ENCODE results near the gene THADA. TPM values are rescaled to one million over a fixed set of nuclear protein-coding genes. Genes with fewer than 3 reads are reported as not detected.
A peak's percentile ranks its signal among the peaks of the same experiment; 100 is the strongest.

THADA gene
- total and polyA plus RNA-seq, 3 experiments from 2014 or later: 12.2 to 48.7 (median 45.8) TPM

DNA sequence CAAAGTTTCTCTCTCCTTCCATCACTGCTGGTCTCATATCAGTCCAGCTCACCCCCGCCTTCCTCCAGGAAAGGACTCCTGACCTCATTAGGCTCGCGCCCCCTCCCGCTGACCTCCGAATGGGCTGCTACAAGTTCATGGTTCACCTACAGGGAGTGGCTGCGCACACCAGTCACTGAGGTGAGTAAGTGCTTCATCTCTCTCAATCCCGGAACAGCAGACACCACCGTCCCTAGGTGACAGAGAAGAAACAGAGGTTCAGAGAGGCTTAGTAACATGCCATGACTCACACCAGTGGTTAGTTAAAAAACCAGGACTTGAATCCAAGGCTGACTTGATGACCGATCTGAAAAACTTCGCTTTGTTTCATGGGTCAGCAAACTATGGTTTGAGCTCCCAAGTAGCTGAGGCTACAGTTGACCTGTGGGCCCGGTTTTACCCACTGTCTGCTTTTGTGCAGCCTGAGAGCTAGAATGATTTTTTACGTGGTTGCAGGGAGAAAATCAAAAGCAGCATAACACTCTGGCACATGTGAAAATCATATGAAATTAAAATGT lies 411.4 kb downstream of the THADA start:
- peaks cover 40 to 68% (median 41%) of the 10 kb centered on the region in 3 donors for H3K4me1 Mint-ChIP-seq
- no peaks in the 10 kb centered on the region for H3K27me3 ChIP-seq (ENCODE audit: insufficient read depth, low read length, poor library complexity, severe bottlenecking)
- no peaks in the 10 kb centered on the region for H3K9me3 Mint-ChIP-seq
- POLR2A ChIA-PET: interaction anchor here (1.0 kb wide), 2 partner anchors 10 to 39 kb away, joined by 4 to 5 read pairs; no protein-coding TSS in a partner anchor
- H3K27me3 Mint-ChIP-seq: peaks cover 0 to 2% of the 10 kb centered on the region in 2 donors
- CTCF ChIA-PET: interaction anchor here (0.8 to 26.3 kb wide), 3 partner anchors 10 to 37 kb away, joined by 3 to 580 read pairs (median 4); partner anchors contain the start of gene ZFP36L2
- H3K4me1 ChIP-seq (ENCODE audit: insufficient read depth, low read length): peaks cover 57% of the 10 kb centered on the region
- peaks cover 0 to 4% (median 0%) of the 10 kb centered on the region in 3 donors for H3K36me3 Mint-ChIP-seq
- H3K4me3 ChIP-seq (ENCODE audit: low read length): no peak overlapping the region
- peak overlapping the region; percentile 21 to 97 (median 88) for H3K27ac Mint-ChIP-seq
- no peaks in the 10 kb centered on the region for H3K36me3 ChIP-seq (ENCODE audit: insufficient read depth, low read length)
- peak overlapping the region; percentile 33 for H3K27ac ChIP-seq (ENCODE audit: low read depth, low read length)
- DNase-seq: peak in 1 of 5 donors; percentile 74
- peak overlapping the region in 3 of 7 donors; percentile 11 to 54 (median 19) for H3K4me3 Mint-ChIP-seq
- H3K9me3 ChIP-seq (ENCODE audit: low read length): no peaks in the 10 kb centered on the region

DNA sequence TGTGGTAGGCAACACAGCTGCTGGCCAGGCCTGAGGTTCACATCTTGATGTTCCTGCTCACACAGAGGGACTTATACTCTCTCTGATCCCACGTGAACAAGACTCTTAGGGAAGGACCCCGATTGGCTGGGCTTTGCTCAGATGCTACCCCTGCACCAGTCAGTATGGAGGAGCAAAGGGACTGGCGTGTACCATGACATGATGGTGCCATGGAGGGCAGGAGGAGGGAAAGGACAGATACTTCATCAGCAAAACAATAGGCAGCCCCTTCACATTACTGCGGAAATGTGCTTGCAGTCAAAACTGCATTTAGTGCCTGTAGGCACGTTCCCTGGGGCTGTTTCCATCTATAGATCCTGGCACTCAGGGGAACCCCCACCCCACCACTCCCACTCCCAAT lies 412.1 kb downstream of the THADA start:
- Histone ChIP-seq H3K27ac (ENCODE audit: low read depth, low read length) (no peak overlapping the region), H3K27me3 (ENCODE audit: insufficient read depth, low read length, poor library complexity, severe bottlenecking) (no peaks in the 10 kb centered on the region), H3K36me3 (ENCODE audit: insufficient read depth, low read length) (no peaks in the 10 kb centered on the region), H3K4me1 (ENCODE audit: insufficient read depth, low read length) (peaks cover 60% of the 10 kb centered on the region), H3K4me3 (ENCODE audit: low read length) (no peak overlapping the region), H3K9me3 (ENCODE audit: low read length) (no peaks in the 10 kb centered on the region)
- ChIA-PET CTCF (interaction anchor here (1.8 to 26.3 kb wide), 2 partner anchors 9 to 38 kb away, joined by 4 to 580 read pairs; partner anchors contain the start of gene ZFP36L2), POLR2A (no interaction called here)
- Mint-ChIP-seq H3K27me3 (peaks cover 0 to 2% of the 10 kb centered on the region in 2 donors), H3K36me3 (peaks cover 0 to 4% (median 0%) of the 10 kb centered on the region in 3 donors), H3K4me3 (no peak overlapping the region), H3K4me1 (peaks cover 46 to 70% (median 47%) of the 10 kb centered on the region in 3 donors), H3K9me3 (no peaks in the 10 kb centered on the region), H3K27ac (peak overlapping the region in 7 of 8 donors; percentile 18 to 97 (median 37))
- DNase-seq: no peak

DNA sequence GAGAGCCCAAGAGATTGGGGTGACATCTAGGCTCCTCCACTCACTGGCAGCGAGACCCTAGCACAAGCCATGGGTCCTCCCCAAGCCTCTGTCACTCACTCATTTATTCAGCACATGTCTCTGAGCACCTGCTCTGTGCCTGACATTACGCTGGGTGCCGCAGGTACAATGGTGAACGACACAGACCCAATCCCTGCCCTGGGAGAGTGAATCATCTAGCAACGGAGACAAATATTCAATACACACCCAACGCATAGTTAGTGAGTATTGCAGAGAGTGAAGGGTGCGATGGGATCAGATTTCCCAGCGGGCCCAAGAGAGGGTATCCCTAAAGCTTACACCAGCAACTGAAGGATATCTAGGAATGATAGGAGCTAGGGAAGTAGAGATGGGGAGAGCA lies 414.9 kb downstream of the THADA start:
- peaks cover 0 to 4% (median 0%) of the 10 kb centered on the region in 3 donors for H3K36me3 Mint-ChIP-seq
- no peaks in the 10 kb centered on the region for H3K9me3 ChIP-seq (ENCODE audit: low read length)
- H3K4me3 Mint-ChIP-seq: no peak overlapping the region
- H3K27me3 ChIP-seq (ENCODE audit: insufficient read depth, low read length, poor library complexity, severe bottlenecking): no peaks in the 10 kb centered on the region
- no peak for DNase-seq
- peaks cover 62 to 77% (median 69%) of the 10 kb centered on the region in 3 donors for H3K4me1 Mint-ChIP-seq
- no peak overlapping the region for H3K27ac ChIP-seq (ENCODE audit: low read depth, low read length)
- peaks cover 66% of the 10 kb centered on the region for H3K4me1 ChIP-seq (ENCODE audit: insufficient read depth, low read length)
- H3K27me3 Mint-ChIP-seq: peaks cover 0 to 2% of the 10 kb centered on the region in 2 donors
- H3K36me3 ChIP-seq (ENCODE audit: insufficient read depth, low read length): no peaks in the 10 kb centered on the region
- no peaks in the 10 kb centered on the region for H3K9me3 Mint-ChIP-seq
- no peak overlapping the region for H3K4me3 ChIP-seq (ENCODE audit: low read length)
- ChIA-PET CTCF (interaction anchor here (1.0 to 26.3 kb wide), 5 partner anchors 10 to 47 kb away, joined by 3 to 580 read pairs (median 9); partner anchors contain the start of gene ZFP36L2), POLR2A (interaction anchor here (0.7 kb wide), 1 partner anchor 8 kb away, joined by 4 read pairs; no protein-coding TSS in a partner anchor)
- peak overlapping the region in 6 of 8 donors; percentile 26 to 86 (median 72) for H3K27ac Mint-ChIP-seq

Other genes starting within 250 kb of the THADA start
- gene PLEKHH2, start 41.2 kb upstream of the THADA start, total RNA-seq: under 1 TPM; 0.48 to 0.49 TPM
- not detected for gene PLEKHH2, start 41.2 kb upstream of the THADA start, polyA plus RNA-seq
- gene C1GALT1C1L, start 80.4 kb upstream of the THADA start, total RNA-seq: under 1 TPM in 1 of 2 experiments, not detected in 1; 0.20 TPM
- gene C1GALT1C1L, start 80.4 kb upstream of the THADA start, polyA plus RNA-seq: not detected
- 10 to 100 TPM; 12.7 to 14.2 TPM for gene DYNC2LI1, start 178.0 kb upstream of the THADA start, total RNA-seq
- 5.3 TPM for gene DYNC2LI1, start 178.0 kb upstream of the THADA start, polyA plus RNA-seq
- not detected for gene ABCG5, start 242.8 kb upstream of the THADA start, total RNA-seq
- gene ABCG5, start 242.8 kb upstream of the THADA start, polyA plus RNA-seq: not detected
- gene ABCG8, start 242.9 kb upstream of the THADA start, total RNA-seq: not detected
- not detected for gene ABCG8, start 242.9 kb upstream of the THADA start, polyA plus RNA-seq

Data from CD8-positive, alpha-beta memory T cell (primary cell).